PC-9 (cell line): ENCODE measurements around the gene SLC25A42.

ENCODE experiments used
- CTCF ChIP-seq: fragments of 200-600 bp; sonication (generic); conservative IDR thresholded peaks from 2 replicates; pipeline ENCODE4 v1.6.1; 2017; ENCODE audit warnings: mixed run types, antibody characterized with exemption, mild to moderate bottlenecking, moderate library complexity
- EZH2 ChIP-seq: fragments of 200-600 bp; sonication (generic); IDR thresholded peaks from 2 replicates; pipeline ENCODE4 v1.8.0; 2017; ENCODE audit warnings: antibody characterized with exemption, low read depth

GRCh38 chr19:19078801-19079200, 15.0 kb downstream of the SLC25A42 start:
- TF ChIP-seq CTCF (no peak), EZH2 (no peak)
